DOHH2 (cell line): ENCODE measurements around the gene AUTS2.

Experiments
- CTCF ChIP-seq: fragments of 200-600 bp; sonication (generic); IDR thresholded peaks from one replicate; pipeline ENCODE4 v1.5.1; 2014; ENCODE audit warnings: antibody characterized with exemption, mild to moderate bottlenecking, low read depth, low read length; ENCODE audit not compliant: poor library complexity, severe bottlenecking
- EZH2phosphoT487 ChIP-seq: fragments of 200-600 bp; sonication (generic); IDR thresholded peaks from 2 replicates; pipeline ENCODE4 v1.6.1; 2017; ENCODE audit warnings: borderline replicate concordance, mild to moderate bottlenecking, antibody characterized with exemption, low read length, moderate library complexity, mixed read lengths

- TF ChIP-seq CTCF, result no peak
- no peak for TF ChIP-seq EZH2phosphoT487
Observed at GRCh38 chr7:69708857-69709256, 110.6 kb downstream of the AUTS2 start.
